Activated gamma-delta T cell (primary cell): ENCODE data around the gene CNNM4.

Source experiments
- DNase-seq: peaks from one replicate; lab custom pipeline; 2025; lab: John Stamatoyannopoulos, UW

The CNNM4 gene

GRCh38 chr2:96832408-96832753 lies 71.7 kb downstream of the CNNM4 start:
- no peak for DNase-seq

GRCh38 chr2:96832754-96833507 lies 72.2 kb downstream of the CNNM4 start:
- no peak for DNase-seq

- no peak for DNase-seq
These were observed 75.1 kb downstream of the CNNM4 start for GRCh38 chr2:96835830-96836229.

- DNase-seq = no peak
These were observed 76.9 kb downstream of the CNNM4 start for GRCh38 chr2:96837575-96837974.

GRCh38 chr2:96838345-96839292 lies 77.9 kb downstream of the CNNM4 start:
- DNase-seq = no peak

GRCh38 chr2:96839293-96839874 lies 78.7 kb downstream of the CNNM4 start:
- DNase-seq = peak; percentile 80

- DNase-seq = no peak
These were observed 79.5 kb downstream of the CNNM4 start for GRCh38 chr2:96839875-96840850.

- no peak for DNase-seq
These were observed 81.2 kb downstream of the CNNM4 start for GRCh38 chr2:96841701-96842495.

- DNase-seq = no peak
These were observed 81.9 kb downstream of the CNNM4 start for GRCh38 chr2:96842600-96842999.

GRCh38 chr2:96843538-96844268 lies 83.0 kb downstream of the CNNM4 start, which contains the start of gene ANKRD23:
Gene ANKRD23, minus strand, starts transcription at chr2:96844021. Its CDS starts 29 bp downstream, at chr2:96843992.
- DNase-seq = no peak

- DNase-seq = no peak
These were observed 83.7 kb downstream of the CNNM4 start for GRCh38 chr2:96844405-96844808.

GRCh38 chr2:96846825-96847224 lies 86.1 kb downstream of the CNNM4 start:
- DNase-seq = no peak

GRCh38 chr2:96847586-96847985 lies 86.9 kb downstream of the CNNM4 start:
- no peak for DNase-seq

GRCh38 chr2:96848264-96848663 lies 87.6 kb downstream of the CNNM4 start:
- DNase-seq = no peak

GRCh38 chr2:96852667-96853066 lies 92.0 kb downstream of the CNNM4 start:
- DNase-seq = no peak

- DNase-seq = no peak
These were observed 92.6 kb downstream of the CNNM4 start for GRCh38 chr2:96853321-96853720.

GRCh38 chr2:96856776-96857666 lies 96.3 kb downstream of the CNNM4 start:
- no peak for DNase-seq

- peak; percentile 89 for DNase-seq
These were observed 97.1 kb downstream of the CNNM4 start, which contains the start of gene ANKRD39 for GRCh38 chr2:96857667-96858372. Gene ANKRD39, minus strand, starts transcription at chr2:96858016. Its CDS starts 29 bp downstream, at chr2:96857987.
